Chondrocyte (in vitro differentiated cells): ENCODE measurements around the gene KATNB1. TPM values are rescaled to one million over a fixed set of nuclear protein-coding genes. Genes with fewer than 3 reads are reported as not detected.

Source experiments
- DNase-seq: peaks from one replicate; pipeline ENCODE4 v3.0.0; 2021; ENCODE audit warnings: mixed read lengths, low spot score
- H3K27ac Mint-ChIP-seq: one replicate; pipeline ENCODE4 v1.8.0; 2021; ENCODE audit warnings: mild to moderate bottlenecking, moderate library complexity, mixed read lengths; ENCODE audit not compliant: unreplicated experiment
- H3K27me3 Mint-ChIP-seq: 2 replicates; pipeline ENCODE4 v1.8.0; 2021; ENCODE audit warnings: low read depth, mixed read lengths
- H3K36me3 Mint-ChIP-seq: 2 replicates; pipeline ENCODE4 v1.8.0; 2021; ENCODE audit warnings: low read depth, mixed read lengths
- H3K4me1 Mint-ChIP-seq: 2 replicates; pipeline ENCODE4 v1.8.0; 2021; ENCODE audit warnings: low read depth, mild to moderate bottlenecking, mixed read lengths
- H3K4me3 Mint-ChIP-seq: one replicate; pipeline ENCODE4 v1.8.0; 2021; ENCODE audit warnings: mild to moderate bottlenecking, moderate library complexity, mixed read lengths; ENCODE audit not compliant: unreplicated experiment
- H3K9me3 Mint-ChIP-seq: 2 replicates; pipeline ENCODE4 v1.8.0; 2021; ENCODE audit warnings: low read depth, mixed read lengths
- long read RNA-seq: library from polyadenylated mRNA; stranded (forward); transcript quantifications from one replicate; pipeline ENCODE4 v2.0.0, GENCODE V29; 2021
- total RNA-seq: library from RNA; stranded (reverse); gene quantifications from 3 replicates; pipeline ENCODE4 v1.2.1, GENCODE V29; 2021
- TF ChIP-seq, protein P1 (sequence below): fragments of 200-600 bp; sonication (generic); IDR thresholded peaks from 2 replicates; pipeline ENCODE4 v1.5.0; 2021; ENCODE audit warnings: antibody characterized with exemption, mild to moderate bottlenecking, moderate library complexity

KATNB1 gene, protein sequence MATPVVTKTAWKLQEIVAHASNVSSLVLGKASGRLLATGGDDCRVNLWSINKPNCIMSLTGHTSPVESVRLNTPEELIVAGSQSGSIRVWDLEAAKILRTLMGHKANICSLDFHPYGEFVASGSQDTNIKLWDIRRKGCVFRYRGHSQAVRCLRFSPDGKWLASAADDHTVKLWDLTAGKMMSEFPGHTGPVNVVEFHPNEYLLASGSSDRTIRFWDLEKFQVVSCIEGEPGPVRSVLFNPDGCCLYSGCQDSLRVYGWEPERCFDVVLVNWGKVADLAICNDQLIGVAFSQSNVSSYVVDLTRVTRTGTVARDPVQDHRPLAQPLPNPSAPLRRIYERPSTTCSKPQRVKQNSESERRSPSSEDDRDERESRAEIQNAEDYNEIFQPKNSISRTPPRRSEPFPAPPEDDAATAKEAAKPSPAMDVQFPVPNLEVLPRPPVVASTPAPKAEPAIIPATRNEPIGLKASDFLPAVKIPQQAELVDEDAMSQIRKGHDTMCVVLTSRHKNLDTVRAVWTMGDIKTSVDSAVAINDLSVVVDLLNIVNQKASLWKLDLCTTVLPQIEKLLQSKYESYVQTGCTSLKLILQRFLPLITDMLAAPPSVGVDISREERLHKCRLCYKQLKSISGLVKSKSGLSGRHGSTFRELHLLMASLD
- total RNA-seq, result 14.0 to 20.6 TPM (median 14.7 TPM) in 3 replicates
- long read RNA-seq, transcript KATNB1-201 (20 exons, 2,664 nt), result major isoform, 42 of 75 reads
- long read RNA-seq, partial matches to known transcripts, result 7 of 75 reads
- long read RNA-seq, other reads (novel, unspliced or antisense), result 26 of 75 reads

DNA sequence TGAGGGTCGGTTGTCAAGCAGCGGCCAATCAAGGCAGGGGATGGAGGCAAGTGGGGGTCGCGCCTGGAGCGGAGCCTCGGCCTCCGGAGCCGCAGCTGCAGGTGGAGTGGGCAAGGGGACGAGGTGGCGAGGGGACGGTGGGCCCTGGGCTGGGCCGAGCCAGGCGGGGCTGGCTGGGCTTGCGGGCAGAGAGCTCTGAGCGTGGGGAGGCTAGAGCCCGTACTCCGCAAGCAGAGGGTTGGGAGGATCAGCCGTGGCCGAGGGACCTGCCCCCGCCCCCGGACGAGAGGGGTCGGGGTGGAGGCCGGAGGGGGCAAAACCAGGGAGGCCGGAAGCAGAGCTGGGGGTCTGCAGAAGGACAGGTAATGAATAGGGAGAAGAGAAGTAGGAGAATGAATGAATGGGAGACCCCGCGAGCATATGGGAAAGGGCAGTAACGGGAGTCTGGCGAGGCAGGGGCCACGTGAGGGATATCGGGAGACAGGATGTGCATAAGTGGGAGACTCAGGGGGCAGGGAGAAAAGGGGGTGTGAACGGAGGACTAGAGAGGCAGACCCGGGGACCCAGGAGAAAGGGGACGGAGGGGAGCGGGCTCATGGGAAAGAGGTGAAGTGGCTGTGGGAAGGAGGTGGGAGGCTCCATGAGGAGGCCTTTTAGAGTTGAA lies at the start of gene KATNB1:
Gene KATNB1, plus strand, starts transcription at position 16 of the 664 bp plus-strand sequence. CDS start 1,474 bp downstream, outside the sequence.
- Mint-ChIP-seq H3K9me3 (peaks cover 4% of the 10 kb centered on the region), H3K27ac (peak within 1 kb of the TSS; percentile 99), H3K4me1 (peaks cover 26% of the 10 kb centered on the region), H3K36me3 (no peaks in the 10 kb centered on the region), H3K4me3 (peak within 1 kb of the TSS; percentile 99), H3K27me3 (no peaks in the 10 kb centered on the region)
- peak; percentile 99 for DNase-seq
- TF ChIP-seq, protein P1, sequence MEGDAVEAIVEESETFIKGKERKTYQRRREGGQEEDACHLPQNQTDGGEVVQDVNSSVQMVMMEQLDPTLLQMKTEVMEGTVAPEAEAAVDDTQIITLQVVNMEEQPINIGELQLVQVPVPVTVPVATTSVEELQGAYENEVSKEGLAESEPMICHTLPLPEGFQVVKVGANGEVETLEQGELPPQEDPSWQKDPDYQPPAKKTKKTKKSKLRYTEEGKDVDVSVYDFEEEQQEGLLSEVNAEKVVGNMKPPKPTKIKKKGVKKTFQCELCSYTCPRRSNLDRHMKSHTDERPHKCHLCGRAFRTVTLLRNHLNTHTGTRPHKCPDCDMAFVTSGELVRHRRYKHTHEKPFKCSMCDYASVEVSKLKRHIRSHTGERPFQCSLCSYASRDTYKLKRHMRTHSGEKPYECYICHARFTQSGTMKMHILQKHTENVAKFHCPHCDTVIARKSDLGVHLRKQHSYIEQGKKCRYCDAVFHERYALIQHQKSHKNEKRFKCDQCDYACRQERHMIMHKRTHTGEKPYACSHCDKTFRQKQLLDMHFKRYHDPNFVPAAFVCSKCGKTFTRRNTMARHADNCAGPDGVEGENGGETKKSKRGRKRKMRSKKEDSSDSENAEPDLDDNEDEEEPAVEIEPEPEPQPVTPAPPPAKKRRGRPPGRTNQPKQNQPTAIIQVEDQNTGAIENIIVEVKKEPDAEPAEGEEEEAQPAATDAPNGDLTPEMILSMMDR, result no peak

DNA sequence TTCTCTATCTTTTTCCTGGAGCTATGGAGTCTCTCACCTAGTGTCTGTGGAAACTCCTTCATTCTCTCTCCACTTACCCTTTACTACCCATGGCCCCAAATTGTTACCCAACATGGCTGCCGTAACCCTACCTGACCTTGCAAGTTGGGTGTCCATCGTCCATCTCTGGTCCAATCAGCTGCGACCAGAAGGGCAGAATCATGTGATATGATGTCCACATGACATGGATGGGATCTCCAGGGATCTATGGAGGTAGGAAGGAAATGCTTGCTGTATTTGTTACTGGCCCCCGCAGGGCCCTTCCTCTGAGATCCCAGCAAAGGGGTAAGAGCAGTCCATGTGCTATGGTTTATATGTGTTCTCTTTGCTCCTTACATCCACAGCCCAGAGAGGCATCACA lies 49.0 kb upstream of the KATNB1 start:
- Mint-ChIP-seq H3K9me3 (no peaks in the 10 kb centered on the region), H3K4me1 (no peaks in the 10 kb centered on the region), H3K27ac (no peak overlapping the region), H3K27me3 (peaks cover 3% of the 10 kb centered on the region), H3K36me3 (no peaks in the 10 kb centered on the region), H3K4me3 (no peak overlapping the region)
- TF ChIP-seq, protein P1, result no peak
- DNase-seq, result no peak

DNA sequence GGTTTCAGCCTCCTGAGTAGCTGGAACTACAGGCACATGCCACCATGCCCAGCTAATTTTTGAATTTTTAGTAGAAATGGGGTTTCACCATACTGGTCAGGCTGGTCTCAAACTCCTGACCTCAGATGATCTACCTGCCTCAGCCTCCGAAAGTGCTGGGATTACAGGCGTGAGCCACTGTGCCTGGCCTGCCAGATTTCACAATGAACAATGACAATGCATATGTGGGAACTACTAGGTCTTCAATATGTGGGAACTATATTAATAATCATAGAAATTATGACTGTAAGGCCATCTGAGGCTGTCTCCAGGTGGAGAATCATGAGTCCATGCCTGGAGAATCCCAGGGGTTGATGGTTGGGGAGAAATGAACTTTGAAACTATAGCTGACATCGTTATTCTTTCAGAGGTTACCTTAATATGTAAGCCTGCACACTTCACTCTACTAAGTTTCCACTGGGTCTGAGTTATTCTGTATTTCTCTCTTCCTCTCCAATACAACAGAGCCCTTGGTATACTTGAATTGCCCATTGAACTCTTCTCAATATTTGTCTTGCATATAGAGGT lies 48.1 kb upstream of the KATNB1 start:
- H3K9me3 Mint-ChIP-seq, result no peaks in the 10 kb centered on the region
- no peak for DNase-seq
- H3K36me3 Mint-ChIP-seq, result no peaks in the 10 kb centered on the region
- TF ChIP-seq, protein P1, result no peak
- peaks cover 6% of the 10 kb centered on the region for H3K27me3 Mint-ChIP-seq
- no peaks in the 10 kb centered on the region for H3K4me1 Mint-ChIP-seq
- H3K27ac Mint-ChIP-seq, result no peak overlapping the region
- no peak overlapping the region for H3K4me3 Mint-ChIP-seq

DNA sequence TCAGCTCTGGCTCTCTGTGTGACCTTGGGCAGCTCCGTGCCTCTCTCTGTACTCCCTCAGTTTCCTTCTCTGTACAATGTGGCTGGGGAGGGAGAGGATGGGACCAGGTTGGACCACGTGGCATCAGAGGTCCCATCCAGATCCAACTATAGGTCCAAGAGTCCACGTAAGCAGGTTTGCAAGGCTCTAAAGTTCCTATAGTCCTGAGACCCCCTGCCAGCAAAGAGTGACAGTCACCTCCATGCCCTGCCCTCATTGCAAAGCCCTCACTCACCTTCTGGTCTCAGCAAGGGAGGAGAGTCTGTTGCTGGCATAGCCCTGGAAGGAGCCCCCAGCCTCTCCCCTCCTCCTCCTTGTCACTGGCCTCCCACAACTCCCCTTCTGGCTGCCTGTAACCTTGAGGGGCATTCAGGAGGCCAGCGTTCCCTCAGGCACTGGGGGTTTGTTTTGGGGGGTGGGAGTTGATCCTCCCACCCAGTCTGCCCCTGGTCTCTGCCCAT lies 47.0 kb upstream of the KATNB1 start:
- Mint-ChIP-seq H3K4me3 (no peak overlapping the region), H3K27ac (no peak overlapping the region), H3K27me3 (peaks cover 7% of the 10 kb centered on the region), H3K9me3 (no peaks in the 10 kb centered on the region), H3K36me3 (no peaks in the 10 kb centered on the region), H3K4me1 (no peaks in the 10 kb centered on the region)
- DNase-seq, result no peak
- TF ChIP-seq, protein P1, result no peak
